Stimulated activated CD4-positive, alpha-beta T cell treated with anti-CD3 and anti-CD28 coated beads, Interleukin-12 subunit alpha, Interleukin-12 subunit beta, amount 100 ng/mL, for 4 hours (primary cell): ENCODE measurements around the gene REC114.

Experiments
- DNase-seq: peaks from one replicate; pipeline ENCODE4 v3.0.0-alpha.2; 2020

Gene REC114

DNA sequence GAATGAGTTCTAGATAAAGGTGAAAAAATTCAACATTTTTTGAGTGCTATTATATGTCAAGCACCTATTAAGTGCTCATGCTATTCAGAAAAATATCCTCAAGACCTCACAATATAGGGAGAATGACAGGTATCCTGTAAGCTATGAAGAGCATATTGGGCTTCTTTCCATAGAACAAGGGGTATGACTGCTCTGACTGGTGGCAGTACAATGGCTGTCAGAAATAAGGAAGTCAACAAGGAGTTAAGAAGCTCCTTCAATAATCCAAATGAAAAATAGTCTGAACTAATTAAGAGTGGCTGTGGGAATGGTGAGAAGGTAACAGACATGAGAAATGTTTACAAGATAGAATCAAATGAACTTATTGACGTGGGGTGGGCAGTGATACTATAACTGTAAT lies 165.5 kb downstream of the REC114 start:
- DNase-seq: no peak

DNA sequence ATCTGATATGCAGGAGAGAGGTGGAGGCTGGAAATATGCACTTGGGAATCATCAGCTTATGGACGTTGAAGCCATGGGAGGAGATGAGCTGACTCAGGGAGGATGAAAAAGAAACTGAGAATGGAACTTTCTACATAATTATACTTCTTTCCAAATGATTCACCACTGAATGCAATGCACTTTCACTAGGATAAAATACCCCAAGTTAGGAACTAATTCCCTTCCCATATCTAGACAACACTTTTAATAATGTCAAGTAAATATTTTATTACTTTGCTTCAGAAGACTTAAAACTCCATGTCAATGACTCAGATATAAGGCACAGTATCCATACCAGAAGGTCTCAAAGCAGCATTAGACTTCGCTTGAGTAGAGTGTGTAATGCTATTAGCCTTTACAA lies 166.0 kb downstream of the REC114 start:
- no peak for DNase-seq
